HG03097 (cell line): ENCODE results near the gene PDHB.

Experiments used
- ATAC-seq: cut with Tn5 transposase; IDR thresholded peaks from one replicate; pipeline ENCODE4 v1.9.1; 2021; ENCODE audit not compliant: unreplicated experiment, low FRiP score

Gene PDHB

GRCh38 chr3:58408906-58409305 is 24.7 kb downstream of the PDHB start:
- ATAC-seq = no peak

DNA sequence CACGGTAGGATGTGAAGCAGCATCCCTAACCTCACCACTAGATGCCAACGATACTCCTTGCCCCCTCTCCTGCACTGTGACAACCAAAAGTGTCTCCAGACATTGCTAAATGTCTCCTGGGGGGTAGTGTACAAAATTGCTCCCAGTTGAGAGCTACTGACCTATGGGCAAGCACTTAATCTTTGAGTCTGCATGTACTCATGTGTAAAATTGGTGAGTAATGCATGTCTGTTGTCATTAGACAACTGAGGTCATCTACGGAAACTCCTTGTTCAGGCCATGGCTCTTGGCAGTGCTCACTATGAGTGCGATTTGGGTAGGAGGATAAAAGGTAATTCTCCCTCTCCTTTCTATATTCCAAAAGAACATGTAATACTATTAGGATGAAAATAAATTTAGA is 29.2 kb downstream of the PDHB start:
- ATAC-seq = no peak

- ATAC-seq = no peak
Measured at GRCh38 chr3:58403513-58404109, 30.0 kb downstream of the PDHB start.

DNA sequence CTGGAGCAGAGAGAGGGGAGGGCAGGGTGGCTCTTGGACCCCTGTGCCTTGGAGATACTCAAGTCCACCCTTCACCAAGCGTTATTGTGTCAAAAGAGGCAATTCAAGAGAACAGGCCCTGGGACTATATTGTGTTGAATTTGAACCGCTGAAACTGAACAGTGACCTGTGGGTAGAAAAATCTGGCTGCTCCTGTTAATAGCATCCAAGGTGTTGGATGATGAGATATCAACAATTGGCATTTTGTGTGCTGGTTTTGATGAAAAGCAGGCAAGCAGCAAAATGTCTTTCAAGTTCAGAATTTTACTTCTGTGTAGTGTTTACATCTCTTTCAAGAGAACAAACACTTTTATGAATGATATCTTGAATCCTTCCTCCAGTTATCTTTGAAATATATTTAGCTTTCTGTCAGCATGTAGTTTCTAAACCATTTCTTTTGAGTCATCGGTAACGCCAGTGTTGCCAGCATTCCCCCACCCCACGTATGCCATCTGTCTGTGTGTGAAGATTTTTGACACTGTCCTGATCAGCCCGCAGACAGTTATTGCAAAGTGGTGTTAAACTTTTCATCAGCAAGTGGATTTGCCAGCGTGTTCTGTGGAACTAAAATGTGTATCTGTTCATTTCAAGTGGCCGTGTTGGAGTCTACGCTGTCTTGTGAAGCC is 34.8 kb downstream of the PDHB start:
- ATAC-seq = no peak

- no peak for ATAC-seq
Measured at GRCh38 chr3:58394339-58394738, 39.3 kb downstream of the PDHB start.

- ATAC-seq = no peak
Measured at GRCh38 chr3:58392181-58392580, 41.5 kb downstream of the PDHB start.

- no peak for ATAC-seq
Measured at GRCh38 chr3:58391156-58391865, 42.3 kb downstream of the PDHB start.

DNA sequence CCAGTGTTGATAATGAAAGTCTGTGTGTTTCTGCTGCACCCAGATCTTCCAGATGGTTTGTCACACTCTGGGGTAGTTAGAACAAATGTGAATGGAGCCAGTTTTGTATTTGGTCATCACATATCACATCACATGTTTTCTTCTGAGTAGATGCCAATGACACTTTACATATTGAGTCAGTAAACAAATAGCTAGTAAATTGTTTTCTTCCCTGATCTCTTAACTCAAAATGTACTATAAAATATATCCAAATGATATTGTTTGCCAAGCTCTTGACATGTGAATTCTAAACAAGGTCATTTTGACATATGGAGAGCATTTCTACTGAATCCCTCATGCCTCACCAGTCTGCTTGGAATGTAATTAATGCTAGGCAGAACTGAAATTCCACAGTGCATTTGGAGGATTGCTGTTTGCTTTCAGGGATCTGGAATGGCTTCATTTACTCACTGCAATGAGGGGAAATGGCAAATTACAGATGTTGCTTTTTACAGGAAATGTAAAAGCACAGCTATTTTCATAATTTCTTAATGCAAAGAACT is 45.0 kb downstream of the PDHB start:
- ATAC-seq = no peak

GRCh38 chr3:58387650-58388546 is 45.7 kb downstream of the PDHB start:
- no peak for ATAC-seq

GRCh38 chr3:58386626-58387365 is 46.8 kb downstream of the PDHB start:
- no peak for ATAC-seq

DNA sequence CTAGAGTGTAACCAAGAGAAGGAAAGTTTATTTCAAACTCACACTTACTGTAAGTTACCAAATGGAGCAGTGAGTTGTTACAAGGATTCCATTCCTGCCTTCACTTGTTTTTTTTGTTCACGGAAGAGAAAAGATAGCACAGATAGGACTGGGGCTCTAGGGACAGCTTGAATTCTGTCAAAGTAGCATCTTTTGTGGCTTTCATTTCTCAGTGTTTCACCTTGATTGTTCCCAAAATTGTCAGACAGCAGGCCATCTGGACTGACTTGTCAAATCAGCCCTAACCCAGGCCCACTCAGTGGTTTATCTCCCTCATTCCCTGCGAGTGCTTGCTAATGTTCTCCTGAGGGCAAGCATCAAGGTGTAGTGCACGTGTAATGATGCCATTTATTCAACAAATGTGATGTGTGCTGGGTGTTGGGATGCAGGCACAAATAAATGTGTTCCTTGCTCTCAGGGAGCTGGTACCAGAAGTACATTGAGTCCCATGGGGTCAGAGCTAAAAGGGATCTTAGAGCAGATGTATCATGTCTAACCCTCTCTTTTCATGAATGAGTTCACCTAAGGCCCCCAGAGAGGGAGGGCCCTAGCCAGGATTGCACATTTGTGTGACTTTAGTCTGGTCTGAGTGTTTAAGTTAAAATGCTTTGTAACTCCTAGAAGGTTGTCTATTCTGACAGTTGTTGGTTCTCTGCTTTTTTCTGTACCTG is 49.1 kb downstream of the PDHB start:
- no peak for ATAC-seq

- ATAC-seq = no peak
Measured at GRCh38 chr3:58383904-58384303, 49.7 kb downstream of the PDHB start.

DNA sequence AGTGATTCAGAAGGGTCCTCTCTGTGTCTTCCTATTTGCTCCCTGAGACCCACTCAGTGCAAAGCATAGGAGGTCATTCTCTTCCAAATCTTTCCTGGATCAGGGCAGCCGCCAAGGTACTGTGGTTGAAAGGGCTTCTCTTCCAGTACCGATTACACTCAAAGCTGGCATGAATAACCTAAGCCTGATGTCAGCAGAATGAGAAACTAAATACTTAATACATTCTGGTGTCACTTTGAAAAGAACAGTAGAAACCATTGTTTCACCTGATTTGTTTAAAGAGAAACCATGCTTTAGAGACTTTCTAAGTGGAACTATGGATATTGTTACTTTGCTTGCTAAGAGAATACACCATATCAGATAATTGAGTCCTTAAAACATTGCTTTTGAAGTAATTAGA is 50.2 kb downstream of the PDHB start:
- ATAC-seq = no peak

GRCh38 chr3:58379351-58380073 is 54.1 kb downstream of the PDHB start:
- ATAC-seq = no peak

DNA sequence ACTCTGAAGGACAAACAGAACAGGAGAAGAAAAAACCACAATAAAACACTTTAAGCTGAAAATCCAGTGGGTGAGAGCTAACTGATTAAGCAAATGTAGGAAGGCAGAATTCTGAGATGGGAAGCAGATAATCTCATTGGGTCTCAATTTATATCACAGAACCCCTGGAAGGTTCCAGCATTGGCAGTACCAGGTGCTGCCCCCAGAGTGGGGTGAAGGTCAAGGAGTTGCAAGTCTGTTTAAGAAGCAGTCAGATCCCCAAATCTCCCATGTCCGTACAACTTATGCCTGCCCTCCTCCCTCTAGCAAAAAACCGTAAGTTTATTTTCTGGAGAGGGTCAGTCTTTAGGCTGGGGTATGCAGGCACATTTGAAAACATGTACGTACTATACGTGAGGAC is 55.9 kb downstream of the PDHB start:
- no peak for ATAC-seq
